ENCODE measurements around the gene PSG7.
"Not testable (repeated sequence)": the region's sequence is repeated elsewhere in the genome, so short reads cannot be mapped to it uniquely, and the experiment has no call there.

PSG7 gene

DNA sequence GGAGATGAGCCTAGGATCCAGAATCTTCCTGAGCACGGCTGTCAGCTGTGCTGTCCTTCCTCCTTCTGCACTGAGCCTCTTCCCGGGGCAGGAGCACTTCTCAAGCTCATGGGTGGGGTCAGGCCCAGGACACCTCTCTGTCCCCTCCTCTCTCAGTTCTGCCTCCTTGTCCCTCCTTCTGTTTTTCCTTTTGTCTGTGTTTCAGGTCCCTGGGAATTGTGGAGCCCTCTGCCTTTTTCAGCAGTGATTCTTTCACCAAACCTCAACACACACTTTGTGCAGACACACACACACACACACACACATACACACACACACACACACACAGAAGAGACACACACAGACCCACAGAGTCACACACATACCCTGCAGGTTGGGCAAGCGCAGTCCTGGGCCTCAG lies at the start of gene PSG7:
TSS of gene PSG7 (minus strand) at position 101 of the 400 bp plus-strand sequence. CDS start 131 bp downstream, outside the sequence.
- DNase-seq = not testable (repeated sequence)

DNA sequence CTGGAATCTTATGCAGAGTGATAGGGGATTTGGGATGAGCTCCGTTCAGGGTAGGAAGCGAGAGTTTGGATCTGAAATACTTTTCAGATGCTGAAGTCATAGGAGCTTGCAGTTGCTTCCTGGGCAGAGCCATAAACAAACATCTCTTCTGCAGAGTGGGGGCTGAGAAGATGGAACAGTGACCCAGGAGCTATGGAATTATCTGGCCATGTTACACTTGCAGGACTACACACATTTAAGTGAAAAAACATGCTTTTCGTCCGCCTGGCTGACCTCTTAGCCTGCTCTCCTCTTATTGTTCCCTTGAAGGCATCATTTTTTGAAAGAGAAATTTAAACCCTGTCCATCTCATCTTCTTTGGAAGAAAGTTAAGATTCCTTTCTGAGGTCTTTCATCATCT lies 48.6 kb upstream of the PSG7 start:
- no peak for DNase-seq

DNA sequence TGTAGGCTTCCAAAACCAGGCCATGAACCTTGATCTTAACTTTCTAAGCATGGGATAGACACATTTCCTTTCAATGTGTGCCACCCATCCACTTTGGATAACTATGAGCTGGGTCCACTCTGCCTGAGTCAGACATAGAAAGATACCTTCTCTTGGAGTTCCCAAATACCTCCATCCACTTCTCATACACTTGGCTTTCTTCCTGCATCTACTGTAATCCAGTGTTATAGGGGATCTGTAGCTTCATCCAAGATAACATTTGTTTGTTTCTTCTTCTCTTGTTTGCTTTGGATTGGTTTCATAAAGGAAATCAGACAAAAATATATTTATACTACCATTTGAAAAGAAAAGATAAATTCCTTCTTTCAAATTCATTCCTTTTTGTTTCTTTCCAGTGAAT lies 45.1 kb upstream of the PSG7 start:
- DNase-seq = not testable (repeated sequence)

DNA sequence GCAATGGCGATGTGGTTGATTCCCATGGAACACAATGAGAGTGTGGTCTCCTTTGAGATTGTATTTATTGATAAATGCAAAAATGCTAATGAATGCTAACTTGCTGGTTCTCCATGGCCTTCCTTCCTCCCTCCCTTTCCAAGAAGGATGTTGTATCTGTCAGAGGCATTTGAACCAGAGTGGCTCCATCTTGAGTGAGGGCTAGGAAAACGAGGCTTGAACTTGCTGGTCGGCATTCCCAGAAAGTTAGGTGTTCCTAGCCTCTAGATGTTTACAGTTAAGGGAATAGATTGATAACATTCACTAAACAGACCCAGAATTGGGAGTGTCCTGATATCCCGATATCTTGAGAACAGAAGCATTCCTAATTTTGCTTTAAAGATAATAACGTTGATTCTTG lies 34.4 kb upstream of the PSG7 start:
- not testable (repeated sequence) for DNase-seq

DNA sequence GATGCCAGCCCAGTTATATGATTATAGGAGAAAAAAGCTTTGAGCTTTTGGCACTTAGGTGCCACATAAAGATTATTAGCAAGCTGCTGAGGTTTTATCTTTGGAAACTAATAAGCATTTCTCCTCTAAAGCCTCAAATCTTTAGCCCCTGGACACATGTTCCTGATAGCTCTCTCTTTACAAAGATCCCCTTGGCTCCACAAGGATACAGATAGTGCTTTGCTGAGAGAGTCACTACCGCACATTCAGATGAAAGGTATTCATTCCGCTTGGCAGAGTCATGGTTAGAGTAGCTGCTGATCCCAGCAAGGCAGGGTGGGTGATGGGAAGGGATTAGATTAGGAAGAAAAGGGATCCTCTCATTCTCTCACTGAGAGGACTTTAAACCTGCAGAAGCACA lies 28.2 kb upstream of the PSG7 start:
- no peak for DNase-seq

DNA sequence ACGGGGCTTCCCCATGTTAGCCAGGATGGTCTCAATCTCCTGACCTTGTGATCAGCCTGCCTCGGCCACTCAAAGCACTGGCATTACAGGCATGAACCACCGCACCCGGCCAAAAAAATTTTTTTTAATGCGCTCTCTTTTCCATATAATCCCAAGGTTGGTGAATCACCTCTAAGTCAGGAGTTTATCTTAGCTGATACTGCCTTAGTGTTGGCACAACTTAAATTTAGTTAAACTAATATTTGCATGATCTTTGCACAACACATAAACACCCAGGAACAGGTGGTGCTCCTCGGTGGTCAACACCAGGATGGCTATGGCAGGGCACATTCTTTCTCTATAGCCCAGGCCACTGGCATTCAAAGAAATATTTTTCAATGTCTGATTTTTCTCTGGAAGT lies 24.1 kb upstream of the PSG7 start:
- DNase-seq = no peak

DNA sequence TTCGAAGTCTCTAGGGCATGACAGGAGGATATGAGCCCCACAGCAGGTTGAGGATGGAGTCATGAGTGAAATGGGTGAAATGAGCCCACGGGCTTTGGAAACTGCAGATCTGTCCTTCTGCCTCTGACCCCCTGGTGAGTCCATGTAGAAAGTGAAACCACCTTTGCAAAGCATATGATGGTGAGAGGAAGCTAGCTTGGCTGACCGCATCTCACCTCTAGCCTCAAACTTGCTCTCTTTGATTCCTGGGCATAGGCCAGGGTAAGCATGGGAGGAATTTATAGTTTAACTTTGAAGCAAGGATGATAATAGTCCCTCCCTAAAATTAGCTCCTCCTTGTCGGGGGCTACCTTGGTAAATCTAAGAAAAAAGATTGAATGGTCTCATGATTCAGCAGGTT lies 15.1 kb upstream of the PSG7 start:
- DNase-seq = not testable (repeated sequence)

DNA sequence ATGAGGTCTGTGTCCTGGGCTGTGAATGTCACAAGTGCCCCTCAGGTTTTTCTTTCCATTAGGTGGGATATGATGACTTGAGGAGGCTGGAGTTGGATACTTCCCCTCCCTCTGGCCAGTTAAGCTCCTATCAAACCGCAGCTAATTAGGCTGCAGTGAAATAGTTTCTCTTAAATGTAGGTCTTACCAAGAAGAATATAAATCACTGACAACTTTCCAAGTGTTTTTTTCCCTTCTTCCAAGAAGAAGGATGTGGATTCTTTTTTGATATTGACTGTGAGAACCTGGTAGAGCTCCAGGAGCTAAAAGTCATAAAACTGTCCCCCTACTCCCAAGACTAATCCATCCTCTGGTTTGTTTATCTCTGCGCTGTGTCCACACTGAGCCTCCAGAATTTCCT lies 14.5 kb upstream of the PSG7 start:
- DNase-seq = not testable (repeated sequence)

DNA sequence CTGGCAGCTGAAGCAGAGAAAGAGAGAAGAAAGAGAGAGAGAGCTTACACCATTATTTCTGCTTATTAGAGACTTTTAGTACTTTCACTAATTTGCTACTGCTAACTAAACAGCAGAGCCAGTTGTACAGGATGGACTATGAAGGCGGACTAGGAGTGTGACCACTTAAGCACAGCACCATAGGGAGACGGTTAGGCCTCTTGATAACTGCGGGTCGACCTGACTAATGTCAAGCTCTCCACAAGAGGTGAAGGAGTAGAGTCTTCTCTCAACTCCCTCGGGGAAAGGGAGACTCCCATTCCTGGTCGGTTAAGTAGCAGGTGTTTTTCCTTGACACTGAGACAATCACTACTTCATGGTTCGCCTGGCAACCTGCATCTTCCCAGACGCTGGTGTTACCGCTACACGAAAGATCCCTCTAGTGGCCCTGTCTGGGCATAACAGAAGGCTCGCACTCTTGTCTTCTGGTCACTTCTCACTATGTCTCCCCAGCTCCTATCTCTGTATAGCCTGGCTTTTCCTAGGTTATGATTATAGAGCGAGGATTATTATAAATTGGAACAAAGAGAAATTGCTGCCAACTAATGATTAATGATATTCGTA lies 5.3 kb upstream of the PSG7 start:
- no peak for DNase-seq

DNA sequence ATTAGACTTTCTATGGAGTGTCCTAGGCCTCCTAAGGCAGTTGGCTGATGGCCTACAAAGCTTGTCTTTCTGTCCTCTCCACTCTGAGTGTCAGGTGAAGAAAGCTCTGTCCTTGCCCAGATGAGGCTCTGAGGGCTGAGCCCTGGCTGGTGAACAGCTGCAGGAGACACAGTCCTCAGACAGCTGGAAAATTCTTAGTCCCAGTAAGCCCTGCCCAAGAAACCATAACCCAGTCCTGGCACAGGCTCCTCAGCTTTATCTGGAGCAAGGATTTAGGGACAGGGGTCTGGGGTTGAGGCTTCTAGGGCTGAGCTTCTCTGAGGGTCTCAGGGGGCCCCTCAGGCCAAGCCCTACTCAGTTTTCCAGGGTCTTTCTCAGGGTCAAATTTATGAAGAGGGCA lies 2.3 kb downstream of the PSG7 start:
- DNase-seq = not testable (repeated sequence)

DNA sequence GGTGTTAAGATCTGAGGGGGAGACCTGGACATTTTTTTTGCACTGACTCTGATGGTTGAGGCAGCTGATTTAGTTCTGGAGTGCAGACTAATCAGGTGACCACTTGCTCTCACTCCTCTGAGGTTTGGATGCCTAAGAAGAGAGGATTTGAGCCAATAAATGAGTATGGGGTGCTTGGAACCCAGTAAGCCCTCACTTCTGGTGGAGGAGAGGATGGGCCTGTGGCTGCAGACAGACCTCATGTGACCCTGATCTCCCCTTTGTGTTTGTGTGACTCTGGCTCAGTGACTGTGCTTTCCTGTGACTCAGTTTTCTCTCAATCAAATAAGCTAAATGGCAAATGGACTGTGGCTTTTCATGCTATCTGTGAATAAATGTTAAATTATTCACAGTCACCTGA lies 2.8 kb downstream of the PSG7 start:
- DNase-seq = not testable (repeated sequence)

DNA sequence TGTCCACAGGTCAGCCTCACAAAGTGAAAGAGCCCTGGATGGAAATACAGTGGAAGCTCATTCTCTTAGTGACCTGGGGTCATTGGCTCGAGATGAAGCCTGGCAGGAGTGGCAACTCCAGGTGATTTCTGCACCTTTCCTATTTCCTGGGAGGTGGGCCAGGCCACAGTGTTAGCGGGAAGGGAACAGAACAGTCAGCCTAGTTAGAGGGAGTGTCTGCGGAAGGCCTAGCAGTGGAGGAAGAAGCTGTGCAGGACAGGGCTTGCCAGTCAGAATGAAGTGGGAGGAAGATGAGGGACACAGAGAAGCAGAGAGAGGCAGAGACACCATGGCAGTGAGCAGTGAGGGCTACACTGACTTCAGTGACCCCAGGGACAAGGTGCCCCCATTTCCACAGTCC lies 3.6 kb downstream of the PSG7 start:
- DNase-seq = not testable (repeated sequence)

DNA sequence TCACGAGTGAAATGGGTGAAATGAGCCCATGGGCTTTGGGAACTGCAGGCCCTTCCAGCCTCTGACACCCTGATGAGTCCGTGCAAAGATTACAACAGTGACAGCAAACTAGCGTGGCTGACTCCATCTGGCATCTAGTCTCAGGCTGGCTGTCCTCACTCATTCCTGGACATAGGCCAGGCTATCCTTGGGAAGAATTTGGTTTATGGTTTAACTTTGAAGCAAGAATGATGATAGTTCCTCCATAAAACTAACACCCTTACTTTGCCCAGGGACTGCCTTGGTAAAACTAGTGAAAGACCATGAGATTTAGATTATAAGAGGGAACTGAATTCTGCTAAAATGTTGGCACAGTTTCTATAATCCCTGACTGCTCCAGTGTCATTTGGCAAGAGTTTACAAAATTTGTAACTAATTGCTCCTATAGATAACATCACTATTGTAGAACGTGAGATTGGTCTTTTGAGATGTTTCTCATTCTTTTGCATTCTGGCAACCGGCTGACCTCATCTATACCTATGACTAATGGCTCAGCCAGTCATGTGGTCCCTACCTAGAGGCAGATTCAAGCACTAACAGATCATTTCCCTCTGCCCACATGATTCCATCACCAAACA lies 4.4 kb downstream of the PSG7 start:
- DNase-seq = not testable (repeated sequence)

DNA sequence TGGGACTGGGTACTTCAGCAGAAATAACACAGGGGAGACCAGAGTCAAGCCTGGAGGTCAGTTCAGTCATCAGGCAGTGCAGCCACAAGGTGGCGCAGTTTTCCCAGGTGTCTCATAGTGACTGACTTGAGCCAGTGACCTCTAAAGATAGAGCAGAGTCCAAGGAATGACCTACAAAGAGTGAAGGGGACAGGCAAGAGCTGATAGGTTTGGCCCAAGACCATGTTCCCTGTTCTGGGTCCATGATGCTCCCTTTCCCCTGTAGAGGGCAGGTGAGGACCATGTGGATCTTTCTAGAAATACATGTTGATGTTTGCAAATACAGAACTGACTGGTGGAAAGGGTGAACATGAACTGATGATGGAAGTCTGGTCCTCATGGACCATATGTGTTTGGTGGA lies 6.8 kb downstream of the PSG7 start:
- not testable (repeated sequence) for DNase-seq

DNA sequence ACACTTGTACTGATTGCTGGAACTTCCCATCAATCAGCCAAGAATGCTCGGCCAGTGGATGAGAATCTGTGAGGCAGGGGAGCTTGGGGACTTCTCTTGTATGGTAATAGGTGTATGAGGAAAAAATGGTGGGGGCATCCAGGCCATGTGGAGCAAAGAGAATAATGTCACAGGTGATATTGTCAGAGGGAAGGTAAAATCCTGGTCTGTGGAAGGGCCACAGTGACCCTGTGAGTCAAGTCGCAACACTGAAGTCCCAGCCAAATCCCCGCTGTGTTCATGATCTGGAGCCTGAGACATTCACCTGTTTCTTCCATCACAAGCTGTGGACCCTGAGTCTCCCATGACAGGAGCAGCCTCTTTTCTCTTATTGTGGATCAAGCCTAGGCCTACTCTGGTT lies 8.1 kb downstream of the PSG7 start:
- no peak for DNase-seq

DNA sequence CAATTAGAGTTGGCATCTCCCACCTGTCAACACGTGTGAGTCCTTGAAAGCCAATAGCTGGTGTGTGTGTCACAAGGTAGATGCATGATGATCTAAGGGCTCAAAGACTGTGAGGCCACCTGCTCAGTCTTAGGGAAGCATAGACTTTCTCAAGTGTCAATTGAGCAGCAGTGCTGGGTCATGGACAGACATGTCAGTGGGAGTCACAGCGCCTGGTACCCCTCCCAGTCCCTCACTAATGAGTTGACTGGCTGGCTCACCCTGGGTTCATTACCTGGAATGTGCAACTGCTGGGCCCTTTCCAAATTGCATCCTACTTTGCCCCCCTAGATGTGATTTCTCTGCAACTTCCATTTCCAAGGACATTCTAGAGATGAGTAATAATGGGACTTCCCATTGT lies 10.2 kb downstream of the PSG7 start:
- DNase-seq = no peak

DNA sequence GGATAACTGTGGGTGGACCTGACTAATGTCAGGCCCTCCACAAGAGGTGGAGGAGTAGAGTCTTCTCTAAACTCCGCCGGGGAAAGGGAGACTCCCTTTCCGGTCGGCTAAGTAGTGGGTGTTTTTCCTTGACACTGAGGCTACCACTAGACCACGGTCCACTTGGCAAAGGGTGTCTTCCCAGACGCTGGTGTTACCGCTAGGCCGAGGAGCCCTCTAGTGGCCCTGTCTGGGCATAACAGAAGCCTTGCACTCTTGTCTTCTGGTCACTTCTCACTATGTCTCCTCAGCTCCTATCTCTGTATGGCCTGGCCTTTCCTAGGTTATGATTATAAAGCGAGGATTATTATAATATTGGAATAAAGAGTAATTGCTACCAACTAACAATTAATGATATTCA lies 13.9 kb downstream of the PSG7 start:
- not testable (repeated sequence) for DNase-seq

DNA sequence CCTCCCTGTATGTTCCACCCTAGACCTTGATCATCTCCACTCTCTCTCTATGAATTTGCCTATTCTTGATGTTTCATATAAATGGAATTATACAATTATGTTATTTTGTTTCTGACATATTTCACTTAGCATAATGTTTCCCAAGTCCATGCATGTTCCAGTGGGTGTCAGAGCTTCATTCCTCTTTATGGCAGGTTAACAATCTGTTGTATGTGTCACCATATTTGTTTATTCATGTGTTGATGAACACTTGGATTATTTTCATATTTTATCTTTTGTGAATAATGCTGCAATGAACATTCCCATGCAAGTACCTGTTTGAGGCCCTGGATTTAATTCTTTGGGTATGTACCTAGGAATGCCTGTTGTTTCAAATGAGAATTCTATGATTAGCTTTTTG lies 16.0 kb downstream of the PSG7 start:
- not testable (repeated sequence) for DNase-seq

DNA sequence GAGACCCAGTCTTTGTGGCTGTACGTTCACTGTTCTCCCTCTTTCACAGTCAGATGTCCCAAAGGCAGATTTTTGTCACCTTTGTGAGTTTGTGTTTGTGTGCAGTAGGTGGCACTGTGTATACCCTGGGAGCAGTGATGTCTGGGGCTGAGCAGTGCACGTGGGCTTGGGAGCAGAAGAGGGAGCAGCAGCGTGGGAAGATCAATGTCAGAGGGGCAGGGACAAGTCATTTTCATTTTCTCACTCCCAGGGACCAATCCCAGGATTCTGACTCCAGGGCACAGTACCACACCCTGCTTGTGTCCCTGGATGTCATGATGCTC lies 17.3 kb downstream of the PSG7 start:
- DNase-seq = no peak

DNA sequence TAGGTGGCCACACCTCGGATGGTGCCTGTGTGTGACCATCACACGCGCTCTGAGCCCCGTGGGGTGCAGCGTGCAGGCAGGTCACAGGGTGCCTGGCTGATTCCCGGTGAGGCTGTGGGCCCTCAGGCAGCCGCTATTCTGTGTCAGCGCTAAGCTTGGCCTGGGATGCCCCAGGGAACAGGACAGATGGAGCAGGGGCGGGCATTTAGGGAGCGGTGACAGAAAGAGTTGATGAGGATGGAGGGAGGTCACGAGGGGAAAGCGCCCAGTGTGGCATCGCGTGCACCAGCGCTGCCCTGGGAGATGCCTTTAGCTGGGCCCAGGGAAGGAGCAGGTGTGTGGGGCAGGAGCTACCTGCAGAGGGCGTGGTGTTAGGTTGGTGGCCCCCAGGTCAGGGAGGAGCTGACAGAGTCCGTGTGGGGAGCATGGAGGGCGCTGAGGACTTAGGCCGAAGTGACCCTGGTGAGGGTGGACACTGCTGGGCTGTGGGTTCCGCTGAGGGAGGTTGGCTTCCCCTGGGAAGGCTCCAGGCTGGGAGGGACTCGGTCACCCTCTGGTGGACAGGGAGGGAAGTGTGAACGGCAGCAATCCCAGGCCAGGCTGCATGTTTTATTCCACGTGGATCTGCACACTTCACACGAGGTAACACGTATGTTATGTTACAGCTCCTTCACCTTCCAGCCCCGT lies 17.8 kb downstream of the PSG7 start:
- DNase-seq = not testable (repeated sequence)

DNA sequence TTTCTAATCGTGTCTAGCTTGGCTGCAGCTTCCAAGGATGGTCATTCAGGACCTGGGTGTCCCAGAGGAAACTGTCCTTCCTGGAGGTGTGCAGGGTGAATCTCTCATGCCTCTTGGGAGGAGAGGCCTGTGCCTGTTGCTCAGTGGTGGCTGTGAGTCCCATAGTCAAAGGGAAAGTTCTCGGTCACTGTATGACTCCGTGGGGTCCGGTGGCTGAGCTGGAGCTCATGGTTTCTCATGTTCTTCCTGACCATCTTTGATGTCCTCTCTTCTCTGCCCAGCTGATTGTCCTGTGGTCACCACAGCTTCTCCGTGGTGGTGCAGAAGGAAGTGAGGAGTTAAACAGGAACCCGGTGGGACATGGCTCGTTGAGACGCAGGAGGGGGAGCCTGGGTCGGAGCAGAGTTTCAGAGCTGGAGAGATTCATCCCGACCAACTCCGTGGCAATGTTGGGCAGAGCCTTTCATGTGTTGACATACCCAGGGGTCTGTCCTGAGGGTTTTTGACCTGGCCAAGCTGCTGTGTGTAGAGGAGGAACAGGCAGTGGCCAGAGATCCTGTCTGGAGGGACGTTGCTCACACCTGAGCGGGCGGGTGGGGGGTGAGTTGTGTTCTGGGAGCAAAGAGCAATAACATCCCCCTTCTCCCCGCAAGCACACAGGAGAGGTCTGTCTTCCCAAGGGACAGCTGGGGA lies 18.5 kb downstream of the PSG7 start:
- DNase-seq = not testable (repeated sequence)

DNA sequence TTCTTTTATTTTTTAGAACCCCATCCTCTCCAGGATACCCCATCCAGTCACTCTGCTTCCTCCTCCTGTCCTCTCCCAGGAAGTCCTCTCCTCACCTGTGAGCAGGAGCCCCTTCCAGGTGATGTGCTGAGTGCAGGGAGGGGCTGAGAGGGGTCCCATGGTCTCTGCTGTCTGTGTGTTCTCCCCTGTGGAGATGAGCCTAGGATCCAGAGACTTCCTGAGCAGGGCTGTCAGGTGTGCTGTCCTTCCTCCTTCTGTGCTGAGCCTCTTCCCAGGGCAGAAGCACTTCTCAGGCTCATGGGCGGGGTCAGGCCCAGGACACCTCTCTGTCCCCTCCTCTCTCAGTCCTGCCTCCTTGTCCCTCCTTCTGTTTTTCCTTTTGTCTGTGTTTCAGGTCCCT lies 19.4 kb downstream of the PSG7 start, which contains the start of gene PSG6:
TSS of gene PSG6 (minus strand) at position 261 of the 400 bp plus-strand sequence. CDS start at position 159, 102 bp downstream.
- DNase-seq = not testable (repeated sequence)

DNA sequence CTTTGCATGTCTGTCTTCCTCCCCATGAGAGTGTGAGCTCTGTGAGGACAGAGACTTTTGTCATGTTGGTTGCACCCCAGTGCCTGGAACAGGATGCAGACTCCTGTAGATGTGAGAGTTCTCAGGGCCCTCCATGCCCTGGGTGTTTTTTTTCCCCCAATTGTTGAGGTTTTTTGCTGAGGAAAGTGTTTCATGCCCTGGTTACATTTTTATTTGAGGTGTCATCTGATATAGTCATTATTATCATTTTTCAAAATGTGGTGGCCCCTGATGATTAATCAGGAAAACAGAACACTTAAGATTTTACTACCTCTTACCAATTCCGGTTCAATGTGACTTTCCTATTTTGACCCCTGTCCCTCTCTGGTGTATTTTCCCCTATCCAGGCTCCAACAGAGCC lies 20.1 kb downstream of the PSG7 start:
- not testable (repeated sequence) for DNase-seq

DNA sequence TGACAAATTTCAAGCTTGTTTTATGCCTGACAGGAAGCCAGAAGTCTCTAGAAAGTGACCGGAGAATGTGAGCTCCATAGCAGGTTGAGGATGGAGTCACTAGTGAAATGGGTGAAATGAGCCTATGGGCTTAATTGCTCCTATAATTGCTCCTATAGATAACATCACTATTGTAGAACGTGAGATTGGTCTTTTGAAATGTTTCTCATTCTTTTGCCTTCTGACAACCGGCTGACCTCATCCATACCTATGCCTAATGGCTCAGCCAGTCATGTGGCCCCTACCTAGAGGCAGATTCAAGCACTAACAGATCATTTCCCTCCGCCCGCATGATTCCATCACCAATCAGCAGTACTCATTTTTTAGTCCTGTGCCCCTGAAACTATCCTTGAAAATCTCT lies 23.5 kb downstream of the PSG7 start:
- DNase-seq = not testable (repeated sequence)

All from activated effector memory CD4-positive, alpha-beta T cell treated with Interleukin-2 at 50 U/mL for 16 hours (primary cell).